Progenitor cell of endocrine pancreas (in vitro differentiated cells): Measurements from ENCODE around the gene FZD10. TPM values are rescaled to one million over a fixed set of nuclear protein-coding genes. Genes with fewer than 3 reads are reported as not detected.

ENCODE experiments used
- DNase-seq: peaks from one replicate; pipeline ENCODE4 v3.0.0; 2021; ENCODE audit warnings: low spot score; ENCODE audit not compliant: unreplicated experiment
- H3K27ac Mint-ChIP-seq: 2 replicates; pipeline ENCODE4 v1.8.0; 2021; ENCODE audit warnings: mild to moderate bottlenecking, moderate library complexity, mixed read lengths
- H3K27me3 Mint-ChIP-seq: 2 replicates; pipeline ENCODE4 v1.8.0; 2021; ENCODE audit warnings: mixed read lengths
- H3K36me3 Mint-ChIP-seq: 2 replicates; pipeline ENCODE4 v1.8.0; 2022; ENCODE audit warnings: mixed read lengths; ENCODE audit not compliant: insufficient read depth
- H3K4me1 Mint-ChIP-seq: 2 replicates; pipeline ENCODE4 v1.8.0; 2021; ENCODE audit warnings: low read depth, mixed read lengths
- H3K4me3 Mint-ChIP-seq: 2 replicates; pipeline ENCODE4 v1.8.0; 2021; ENCODE audit warnings: low read depth, mild to moderate bottlenecking, moderate library complexity, mixed read lengths
- H3K9me3 Mint-ChIP-seq: 2 replicates; pipeline ENCODE4 v1.8.0; 2021; ENCODE audit warnings: low read depth, mixed read lengths
- CTCF ChIP-seq: fragments of 200-600 bp; sonication (generic); IDR thresholded peaks from one replicate; pipeline ENCODE4 v1.5.0; 2021; ENCODE audit warnings: antibody characterized with exemption, mild to moderate bottlenecking; ENCODE audit not compliant: unreplicated experiment
- long read RNA-seq: library from polyadenylated mRNA; unstranded; transcript quantifications from one replicate; pipeline ENCODE4 v2.0.0, GENCODE V29; 2020
- total RNA-seq: library from RNA; stranded (reverse); gene quantifications from 2 replicates; pipeline ENCODE4 v1.2.1, GENCODE V29; 2021

Gene FZD10
- 0.24 and 0.73 TPM in 2 replicates for total RNA-seq
- long read RNA-seq = 0 reads

- H3K27me3 Mint-ChIP-seq = peaks cover 52% of the 10 kb centered on the region
- no peak for TF ChIP-seq CTCF
- H3K27ac Mint-ChIP-seq = no peak within 1 kb of the TSS
- H3K36me3 Mint-ChIP-seq = no peaks in the 10 kb centered on the region
- peak; percentile 35 for DNase-seq
- peaks cover 5% of the 10 kb centered on the region for H3K4me1 Mint-ChIP-seq
- H3K4me3 Mint-ChIP-seq = peak within 1 kb of the TSS; percentile 62
- H3K9me3 Mint-ChIP-seq = no peaks in the 10 kb centered on the region
These were observed at the start of gene FZD10 for GRCh38 chr12:130162267-130162666. Gene FZD10 (plus strand): TSS chr12:130162464. CDS start chr12:130162943, 479 bp downstream.

- H3K4me1 Mint-ChIP-seq = peaks cover 2% of the 10 kb centered on the region
- no peak overlapping the region for H3K4me3 Mint-ChIP-seq
- H3K27me3 Mint-ChIP-seq = peaks cover 51% of the 10 kb centered on the region
- H3K27ac Mint-ChIP-seq = peak overlapping the region; percentile 41
- no peak for TF ChIP-seq CTCF
- H3K36me3 Mint-ChIP-seq = no peaks in the 10 kb centered on the region
- DNase-seq = no peak
- H3K9me3 Mint-ChIP-seq = no peaks in the 10 kb centered on the region
These were observed 47.3 kb upstream of the FZD10 start for GRCh38 chr12:130114952-130115351.

- H3K36me3 Mint-ChIP-seq = no peaks in the 10 kb centered on the region
- DNase-seq = no peak
- no peaks in the 10 kb centered on the region for H3K9me3 Mint-ChIP-seq
- no peak overlapping the region for H3K4me3 Mint-ChIP-seq
- no peak overlapping the region for H3K27ac Mint-ChIP-seq
- no peak for TF ChIP-seq CTCF
- H3K4me1 Mint-ChIP-seq = peaks cover 2% of the 10 kb centered on the region
- peaks cover 47% of the 10 kb centered on the region for H3K27me3 Mint-ChIP-seq
These were observed 46.6 kb upstream of the FZD10 start for GRCh38 chr12:130115646-130116045.

GRCh38 chr12:130116791-130117190 is 45.5 kb upstream of the FZD10 start:
- no peaks in the 10 kb centered on the region for H3K9me3 Mint-ChIP-seq
- H3K27ac Mint-ChIP-seq = no peak overlapping the region
- H3K27me3 Mint-ChIP-seq = peaks cover 50% of the 10 kb centered on the region
- DNase-seq = no peak
- TF ChIP-seq CTCF = no peak
- H3K36me3 Mint-ChIP-seq = no peaks in the 10 kb centered on the region
- H3K4me1 Mint-ChIP-seq = no peaks in the 10 kb centered on the region
- H3K4me3 Mint-ChIP-seq = no peak overlapping the region

GRCh38 chr12:130117233-130117632 is 45.0 kb upstream of the FZD10 start:
- Mint-ChIP-seq H3K27ac (no peak overlapping the region), H3K9me3 (no peaks in the 10 kb centered on the region), H3K36me3 (no peaks in the 10 kb centered on the region), H3K27me3 (peaks cover 52% of the 10 kb centered on the region), H3K4me1 (no peaks in the 10 kb centered on the region), H3K4me3 (no peak overlapping the region)
- no peak for DNase-seq
- no peak for TF ChIP-seq CTCF
